Prostate gland (tissue), 2 donors: ENCODE results near the gene SLC24A3. TPM values are rescaled to one million over a fixed set of nuclear protein-coding genes. Genes with fewer than 3 reads are reported as not detected.

Experiments
- DNase-seq: peaks from one replicate; pipeline ENCODE4 v3.0.0-alpha.2; 2019; ENCODE audit warnings: low spot score
- H3K27ac ChIP-seq, 2 donors: fragments of 200-600 bp; sonication (generic); 2 replicates each; pipeline ENCODE4 v1.5.1; 2017 to 2019
- H3K27me3 ChIP-seq: fragments of 200-600 bp; sonication (generic); replicated peaks from 2 replicates; pipeline ENCODE4 v1.5.1; 2019; ENCODE audit not compliant: insufficient read depth
- H3K36me3 ChIP-seq, 2 donors: fragments of 200-600 bp; sonication (generic); 1 replicate in 1 of 2; 2 replicates in 1 of 2; pipeline versions ENCODE4 v1.5.1 to v1.8.1; 2017 to 2019
- H3K4me1 ChIP-seq: fragments of 200-600 bp; sonication (generic); replicated peaks from 2 replicates; pipeline ENCODE4 v1.5.1; 2019
- H3K4me3 ChIP-seq, 2 donors: fragments of 200-600 bp; sonication (generic); 2 replicates each; pipeline ENCODE4 v1.5.1; 2017 to 2019
- H3K9me3 ChIP-seq: fragments of 200-600 bp; sonication (generic); 2 replicates; pipeline ENCODE4 v1.5.1; 2017
- POLR2A ChIP-seq: fragments of 450-650 bp; IDR thresholded peaks from one replicate; pipeline ENCODE4 v1.6.1; 2016; ENCODE audit warnings: antibody characterized with exemption, mild to moderate bottlenecking
- POLR2AphosphoS5 ChIP-seq: sonication (generic); formaldehyde crosslinking; IDR thresholded peaks from one replicate; pipeline ENCODE4 v1.6.1; 2017; ENCODE audit warnings: antibody characterized with exemption
- WGBS: methylation state at CpG from one replicate; pipeline ENCODE4 v1.1.5; 2018; 5-methylcytosine and 5-hydroxymethylcytosine counted together
- intact Hi-C: fragments of 100-400 bp; cut with DNase I; formaldehyde crosslinking; loops from one replicate; pipeline ENCODE4 v1.14.2; 2022
- total RNA-seq, 2 donors: library from RNA; depleted of rRNA; stranded (reverse); fragments of >200 nt; gene quantifications; one replicate each; pipeline ENCODE4 v1.1.0, GENCODE V29; 2016
- TF ChIP-seq, protein P1 (sequence below), 4 experiments: fragments of 200-600 bp in 2 of 4; fragments of 450-650 bp in 2 of 4; sonication (generic) in 2 of 4; IDR thresholded peaks; 1 replicate in 3 of 4; 2 replicates in 1 of 4; pipeline ENCODE4 v1.5.1; 2016 to 2019; ENCODE audit warnings: antibody characterized with exemption in 4 of 4, mild to moderate bottlenecking in 2 of 4, moderate library complexity in 2 of 4

The SLC24A3 gene
- total RNA-seq, 2 donors from 2014 or later = 4.6 to 8.0 TPM

DNA sequence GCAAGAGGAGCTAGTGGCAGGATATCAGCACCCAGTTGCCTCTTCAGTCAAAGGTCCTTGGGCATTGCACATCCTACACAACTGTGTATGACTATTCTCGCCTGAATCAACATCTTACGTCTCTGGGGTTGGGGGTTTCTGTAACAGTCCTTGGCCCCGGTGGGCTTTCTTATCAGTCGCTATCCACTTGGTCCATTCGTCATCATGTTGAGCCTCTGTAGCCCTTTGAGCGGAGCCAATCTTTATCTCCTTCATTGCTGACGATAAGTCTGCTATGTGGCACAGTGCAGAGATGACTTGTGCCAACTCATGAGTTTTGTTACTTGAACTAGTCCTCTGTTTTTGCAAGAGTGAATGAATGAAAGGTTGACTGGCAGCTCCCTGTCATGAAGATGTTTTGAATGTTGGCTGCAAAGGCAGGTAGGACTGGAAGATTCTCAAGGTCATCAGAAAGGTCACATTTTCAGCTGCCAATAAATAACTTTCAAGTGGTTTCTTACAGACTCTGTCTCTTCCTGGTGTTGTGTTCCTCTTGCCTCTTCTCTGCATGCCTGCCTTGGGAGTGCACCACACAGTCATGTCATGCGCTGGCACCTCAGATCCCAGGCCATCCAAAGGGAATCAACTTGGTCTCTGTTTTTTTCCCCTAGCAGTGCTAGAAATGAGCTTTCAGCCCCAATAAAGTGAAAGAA lies 238.9 kb downstream of the SLC24A3 start:
- Histone ChIP-seq H3K4me3 (no peak overlapping the region), H3K27me3 (no peaks in the 10 kb centered on the region), H3K36me3 (no peaks in the 10 kb centered on the region), H3K27ac (no peak overlapping the region), H3K4me1 (no peaks in the 10 kb centered on the region), H3K9me3 (no peaks in the 10 kb centered on the region)
- TF ChIP-seq, protein P1, sequence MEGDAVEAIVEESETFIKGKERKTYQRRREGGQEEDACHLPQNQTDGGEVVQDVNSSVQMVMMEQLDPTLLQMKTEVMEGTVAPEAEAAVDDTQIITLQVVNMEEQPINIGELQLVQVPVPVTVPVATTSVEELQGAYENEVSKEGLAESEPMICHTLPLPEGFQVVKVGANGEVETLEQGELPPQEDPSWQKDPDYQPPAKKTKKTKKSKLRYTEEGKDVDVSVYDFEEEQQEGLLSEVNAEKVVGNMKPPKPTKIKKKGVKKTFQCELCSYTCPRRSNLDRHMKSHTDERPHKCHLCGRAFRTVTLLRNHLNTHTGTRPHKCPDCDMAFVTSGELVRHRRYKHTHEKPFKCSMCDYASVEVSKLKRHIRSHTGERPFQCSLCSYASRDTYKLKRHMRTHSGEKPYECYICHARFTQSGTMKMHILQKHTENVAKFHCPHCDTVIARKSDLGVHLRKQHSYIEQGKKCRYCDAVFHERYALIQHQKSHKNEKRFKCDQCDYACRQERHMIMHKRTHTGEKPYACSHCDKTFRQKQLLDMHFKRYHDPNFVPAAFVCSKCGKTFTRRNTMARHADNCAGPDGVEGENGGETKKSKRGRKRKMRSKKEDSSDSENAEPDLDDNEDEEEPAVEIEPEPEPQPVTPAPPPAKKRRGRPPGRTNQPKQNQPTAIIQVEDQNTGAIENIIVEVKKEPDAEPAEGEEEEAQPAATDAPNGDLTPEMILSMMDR (IDR thresholded peaks at IDR 0.05) = no peak
- TF ChIP-seq POLR2AphosphoS5 (no peak), POLR2A (no peak)
- intact Hi-C loops = loop anchor here (10.0 kb wide), 1 partner anchor 237 kb away; the partner anchor contains the start of gene SLC24A3
- 95% methylated on average over 8 of the region's 8 CpGs for WGBS
- no peak for DNase-seq

DNA sequence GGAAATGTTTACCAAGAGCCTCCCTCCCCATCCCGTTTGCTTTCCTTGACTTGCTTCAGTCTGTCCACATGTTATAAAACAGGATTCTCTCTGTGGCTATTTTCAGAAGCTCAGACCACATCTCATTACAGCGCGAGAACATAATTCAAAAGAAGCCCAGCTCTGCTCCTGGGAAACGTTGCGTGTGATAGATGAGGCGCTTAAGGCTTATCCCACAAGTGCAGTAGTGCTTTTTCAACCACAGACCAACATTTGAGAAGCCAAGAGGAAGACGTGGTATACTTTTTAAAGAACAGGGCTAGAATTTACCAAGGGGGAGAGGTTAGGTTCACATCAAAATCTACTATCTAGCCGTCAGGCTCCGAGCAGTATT lies 239.5 kb downstream of the SLC24A3 start:
- Histone ChIP-seq H3K27me3 (no peaks in the 10 kb centered on the region), H3K27ac (no peak overlapping the region), H3K4me1 (no peaks in the 10 kb centered on the region), H3K9me3 (no peaks in the 10 kb centered on the region), H3K4me3 (no peak overlapping the region), H3K36me3 (no peaks in the 10 kb centered on the region)
- no peak for DNase-seq
- intact Hi-C loops = loop anchor here (10.0 kb wide), 1 partner anchor 237 kb away; the partner anchor contains the start of gene SLC24A3
- no peak for TF ChIP-seq POLR2A
- TF ChIP-seq POLR2AphosphoS5 = no peak
- TF ChIP-seq, protein P1 (IDR thresholded peaks at IDR 0.05) = no peak
- WGBS = 73% methylated on average over 9 of the region's 9 CpGs

DNA sequence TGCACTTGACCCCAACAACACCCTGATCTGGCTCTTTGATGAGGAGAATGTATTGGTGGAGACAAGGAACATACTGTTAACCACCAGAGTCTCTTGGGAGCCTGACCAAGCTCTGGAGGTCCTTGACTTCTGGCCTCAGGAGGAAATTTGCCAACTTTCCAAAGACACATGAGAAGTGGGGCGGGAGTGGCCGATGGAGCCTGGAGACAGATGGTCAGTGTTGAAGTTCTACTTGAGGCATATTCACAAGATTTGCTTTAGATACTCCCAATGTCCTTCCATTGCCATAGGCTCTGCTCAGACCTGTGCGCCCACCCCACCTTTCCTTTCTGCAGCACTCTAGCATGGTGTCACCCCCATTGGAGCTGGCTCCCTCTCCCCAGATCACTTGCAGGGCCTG lies 241.0 kb downstream of the SLC24A3 start:
- Histone ChIP-seq H3K9me3 (no peaks in the 10 kb centered on the region), H3K4me3 (no peak overlapping the region), H3K27me3 (no peaks in the 10 kb centered on the region), H3K36me3 (no peaks in the 10 kb centered on the region), H3K4me1 (no peaks in the 10 kb centered on the region), H3K27ac (no peak overlapping the region)
- TF ChIP-seq, protein P1 (IDR thresholded peaks at IDR 0.05) = no peak
- TF ChIP-seq POLR2A = no peak
- no peak for TF ChIP-seq POLR2AphosphoS5
- DNase-seq = no peak
- intact Hi-C loops = loop anchor here (10.0 kb wide), 1 partner anchor 239 kb away; the partner anchor contains the start of gene SLC24A3
- 87% methylated on average over 3 of the region's 3 CpGs for WGBS

DNA sequence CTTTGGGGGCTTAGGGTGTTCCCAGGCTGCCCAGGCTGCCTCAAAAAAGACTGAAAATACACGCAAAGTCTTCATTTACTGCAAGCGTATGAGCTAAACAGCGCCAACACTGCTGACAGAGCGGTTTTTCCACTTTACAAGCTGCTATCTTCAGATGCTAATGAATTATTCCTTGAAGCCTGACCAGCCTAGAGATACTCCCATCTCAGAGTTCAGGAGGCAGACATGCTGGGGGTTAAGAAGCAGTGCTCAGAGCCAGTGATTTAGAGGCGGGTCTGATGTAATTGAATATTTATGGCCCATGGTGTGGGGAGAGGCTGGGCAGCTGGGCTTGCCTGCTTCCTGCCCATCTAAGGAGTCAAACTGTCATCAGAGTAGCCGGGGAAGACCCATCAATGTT lies 241.4 kb downstream of the SLC24A3 start:
- Histone ChIP-seq H3K27ac (no peak overlapping the region), H3K36me3 (no peaks in the 10 kb centered on the region), H3K27me3 (no peaks in the 10 kb centered on the region), H3K9me3 (no peaks in the 10 kb centered on the region), H3K4me3 (no peak overlapping the region), H3K4me1 (no peaks in the 10 kb centered on the region)
- TF ChIP-seq POLR2AphosphoS5 (no peak), POLR2A (no peak)
- TF ChIP-seq, protein P1 (IDR thresholded peaks at IDR 0.05) = no peak
- WGBS = 52% methylated on average over 6 of the region's 6 CpGs
- intact Hi-C loops = loop anchor here (10.0 kb wide), 1 partner anchor 239 kb away; the partner anchor contains the start of gene SLC24A3
- DNase-seq = no peak
